ENCODE data around the gene HOXA10.

DNA sequence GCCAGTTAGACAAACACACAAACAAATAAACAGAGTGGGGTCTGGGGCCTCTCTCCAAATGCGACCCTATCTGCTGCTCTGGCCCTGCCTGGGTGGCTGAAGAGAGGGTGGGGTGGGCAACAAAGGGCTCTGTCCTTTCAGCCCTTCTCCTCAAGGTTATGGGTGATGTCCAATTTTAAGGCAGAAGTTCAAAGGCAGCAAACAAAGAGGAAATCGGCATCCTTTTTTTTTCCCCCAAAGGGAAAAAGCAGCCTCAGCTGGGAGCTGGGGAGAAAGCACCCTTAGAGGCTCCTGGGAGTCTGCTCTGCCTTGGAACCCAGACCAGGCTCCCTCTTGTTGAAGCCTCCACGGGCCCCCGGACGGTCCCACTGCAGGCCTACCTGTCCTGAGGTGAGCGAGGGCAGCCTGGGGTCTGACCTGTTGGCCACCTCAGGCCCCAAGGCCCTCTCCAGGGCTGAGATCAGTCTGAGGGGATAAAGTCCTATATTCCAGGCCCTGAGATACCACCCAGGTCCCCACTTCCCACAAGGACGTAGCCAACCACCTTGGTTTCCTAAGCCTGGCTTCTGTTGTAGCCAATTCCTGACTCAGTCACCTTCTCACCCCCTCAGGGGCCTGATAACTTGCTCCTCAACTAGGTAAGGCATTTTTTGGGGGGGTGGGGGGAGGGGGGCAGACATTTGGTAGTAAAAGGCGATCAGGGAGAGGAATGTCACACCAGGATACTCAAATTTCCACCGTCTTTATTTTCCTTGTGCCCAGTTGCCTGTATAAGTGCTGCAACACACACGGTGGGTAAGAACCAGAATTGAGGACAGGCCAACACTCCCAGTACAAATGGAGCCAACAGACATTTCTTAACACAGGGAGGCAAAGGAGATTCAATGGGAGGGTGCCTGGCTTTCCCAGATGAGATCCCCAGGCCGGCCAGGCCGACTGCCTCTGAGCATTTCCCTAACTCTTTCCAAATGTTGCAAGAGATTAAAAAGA is 6.6 kb upstream of the HOXA10 start:
- TF ChIP-seq, protein P1, sequence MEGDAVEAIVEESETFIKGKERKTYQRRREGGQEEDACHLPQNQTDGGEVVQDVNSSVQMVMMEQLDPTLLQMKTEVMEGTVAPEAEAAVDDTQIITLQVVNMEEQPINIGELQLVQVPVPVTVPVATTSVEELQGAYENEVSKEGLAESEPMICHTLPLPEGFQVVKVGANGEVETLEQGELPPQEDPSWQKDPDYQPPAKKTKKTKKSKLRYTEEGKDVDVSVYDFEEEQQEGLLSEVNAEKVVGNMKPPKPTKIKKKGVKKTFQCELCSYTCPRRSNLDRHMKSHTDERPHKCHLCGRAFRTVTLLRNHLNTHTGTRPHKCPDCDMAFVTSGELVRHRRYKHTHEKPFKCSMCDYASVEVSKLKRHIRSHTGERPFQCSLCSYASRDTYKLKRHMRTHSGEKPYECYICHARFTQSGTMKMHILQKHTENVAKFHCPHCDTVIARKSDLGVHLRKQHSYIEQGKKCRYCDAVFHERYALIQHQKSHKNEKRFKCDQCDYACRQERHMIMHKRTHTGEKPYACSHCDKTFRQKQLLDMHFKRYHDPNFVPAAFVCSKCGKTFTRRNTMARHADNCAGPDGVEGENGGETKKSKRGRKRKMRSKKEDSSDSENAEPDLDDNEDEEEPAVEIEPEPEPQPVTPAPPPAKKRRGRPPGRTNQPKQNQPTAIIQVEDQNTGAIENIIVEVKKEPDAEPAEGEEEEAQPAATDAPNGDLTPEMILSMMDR (IDR thresholded peaks at IDR 0.05), result no peak
- TF ChIP-seq EP300 (IDR thresholded peaks at IDR 0.05) (no peak), POLR2A (IDR thresholded peaks at IDR 0.05) (no peak), POLR2AphosphoS5 (IDR thresholded peaks at IDR 0.05) (no peak)
